GM23338 (cell line): ENCODE measurements around the gene AP1G2. TPM values are rescaled to one million over a fixed set of nuclear protein-coding genes. Genes with fewer than 3 reads are reported as not detected.

Experiments
- ATAC-seq: fragments of 200-7000 bp; cut with Tn5 transposase; 3 replicates; pipeline ENCODE4 v1.9.1; 2020
- DNase-seq: peaks from one replicate; pipeline ENCODE4 v3.0.0-alpha.2; 2015; ENCODE audit warnings: low spot score
- H2AFZ ChIP-seq: fragments of 200-600 bp; sonication (generic); 2 replicates; pipeline ENCODE4 v1.8.0; 2016; ENCODE audit warnings: antibody characterized with exemption, mild to moderate bottlenecking, moderate library complexity
- H3F3A ChIP-seq: fragments of 200-600 bp; sonication (generic); replicated peaks from 2 replicates; pipeline ENCODE4 v1.8.0; 2017; ENCODE audit warnings: antibody characterized with exemption, mixed run types, low read depth
- H3K27ac ChIP-seq: fragments of 200-600 bp; sonication (generic); 2 replicates; pipeline ENCODE4 v1.6.1; 2016; ENCODE audit warnings: low read depth
- H3K27me3 ChIP-seq: fragments of 200-600 bp; sonication (generic); 2 replicates; pipeline ENCODE4 v1.8.0; 2016; ENCODE audit warnings: mild to moderate bottlenecking, mixed run types, moderate library complexity; ENCODE audit not compliant: insufficient read depth
- H3K36me3 ChIP-seq: fragments of 200-600 bp; sonication (generic); 2 replicates; pipeline ENCODE4 v1.8.0; 2016; ENCODE audit warnings: mild to moderate bottlenecking; ENCODE audit not compliant: insufficient read depth
- H3K4me1 ChIP-seq: fragments of 200-600 bp; sonication (generic); 2 replicates; pipeline ENCODE4 v1.8.0; 2016; ENCODE audit warnings: mild to moderate bottlenecking, moderate library complexity; ENCODE audit not compliant: insufficient read depth
- H3K4me2 ChIP-seq: fragments of 200-600 bp; sonication (generic); 2 replicates; pipeline ENCODE4 v1.7.1; 2017; ENCODE audit warnings: mixed run types
- H3K4me3 ChIP-seq: fragments of 200-600 bp; sonication (generic); 2 replicates; pipeline ENCODE4 v1.6.1; 2016; ENCODE audit warnings: mixed run types
- H3K79me2 ChIP-seq: fragments of 200-600 bp; sonication (generic); replicated peaks from 2 replicates; pipeline ENCODE4 v1.8.0; 2017; ENCODE audit warnings: mild to moderate bottlenecking; ENCODE audit not compliant: insufficient read depth
- H3K9me2 ChIP-seq: fragments of 200-600 bp; sonication (generic); 2 replicates; pipeline ENCODE4 v1.8.0; 2017; ENCODE audit not compliant: insufficient read depth
- H4K20me1 ChIP-seq: fragments of 200-600 bp; sonication (generic); replicated peaks from 2 replicates; pipeline ENCODE4 v1.8.0; 2017; ENCODE audit warnings: mild to moderate bottlenecking; ENCODE audit not compliant: insufficient read depth
- H3K27ac Mint-ChIP-seq: 2 replicates; pipeline ENCODE4 v1.8.0; 2020; ENCODE audit warnings: inconsistent platforms, mild to moderate bottlenecking, moderate library complexity, mixed read lengths
- H3K27me3 Mint-ChIP-seq: 3 replicates; pipeline ENCODE4 v1.8.0; 2022; ENCODE audit warnings: low read depth, mild to moderate bottlenecking, moderate library complexity, mixed read lengths, inconsistent platforms; ENCODE audit not compliant: insufficient read depth, poor library complexity
- H3K36me3 Mint-ChIP-seq: 3 replicates; pipeline ENCODE4 v1.8.0; 2021; ENCODE audit warnings: low read depth, mild to moderate bottlenecking, inconsistent platforms, moderate library complexity, mixed read lengths
- H3K4me1 Mint-ChIP-seq: 3 replicates; pipeline ENCODE4 v1.8.0; 2020; ENCODE audit warnings: mild to moderate bottlenecking, inconsistent platforms, mixed read lengths
- H3K4me3 Mint-ChIP-seq: 3 replicates; pipeline ENCODE4 v1.8.0; 2021; ENCODE audit warnings: moderate library complexity, mild to moderate bottlenecking, inconsistent platforms, mixed read lengths
- H3K9me3 Mint-ChIP-seq: 3 replicates; pipeline ENCODE4 v1.8.0; 2020; ENCODE audit warnings: moderate library complexity, mild to moderate bottlenecking, inconsistent platforms, mixed read lengths
- CREB1 ChIP-seq: fragments of 250-450 bp; sonication (Bioruptor Pico); IDR thresholded peaks from 2 replicates; pipeline ENCODE4 v1.5.0; 2020; ENCODE audit warnings: low read depth, mild to moderate bottlenecking, moderate library complexity
- ETS1 ChIP-seq: IDR thresholded peaks from 2 replicates; pipeline ENCODE4 v1.6.1; 2016; ENCODE audit warnings: antibody characterized with exemption
- EZH2phosphoT487 ChIP-seq: fragments of 200-600 bp; sonication (generic); IDR thresholded peaks from one replicate; pipeline ENCODE4 v1.8.1; 2018; ENCODE audit warnings: antibody characterized with exemption; ENCODE audit not compliant: unreplicated experiment
- NANOG ChIP-seq: IDR thresholded peaks from 2 replicates; pipeline ENCODE4 v1.6.1; 2016; ENCODE audit warnings: antibody characterized with exemption, borderline replicate concordance
- POLR2AphosphoS5 ChIP-seq: IDR thresholded peaks from 2 replicates; pipeline ENCODE4 v1.6.1; 2016; ENCODE audit warnings: antibody characterized with exemption, low read depth
- STAT1 ChIP-seq: IDR thresholded peaks from one replicate; pipeline ENCODE4 v1.6.1; 2016; ENCODE audit warnings: antibody characterized with exemption; ENCODE audit not compliant: unreplicated experiment
- ZNF114 ChIP-seq: fragments of 250-450 bp; sonication (Bioruptor Pico); IDR thresholded peaks from 2 replicates; pipeline ENCODE4 v1.5.0; 2020; ENCODE audit warnings: mild to moderate bottlenecking, moderate library complexity
- ZNF331 ChIP-seq: fragments of 250-450 bp; sonication (Bioruptor Pico); IDR thresholded peaks from 2 replicates; pipeline ENCODE4 v1.5.0; 2020; ENCODE audit warnings: low read depth, mild to moderate bottlenecking, moderate library complexity
- polyA plus RNA-seq: library from polyadenylated mRNA; unstranded; fragments of >200 nt; fragmentation: Nextera tagmentation; extraction: Ambion mirVana; gene quantifications from 2 replicates; pipeline ENCODE4 v1.2.1, GENCODE V29; 2016
- total RNA-seq: library from RNA; depleted of rRNA; stranded (reverse); fragments of >200 nt; shearing (Covaris generic); gene quantifications from 2 replicates; pipeline ENCODE4 v1.2.3, GENCODE V29; 2014
- TF ChIP-seq, protein P1 (sequence below), 2 experiments: fragments of 200-600 bp in 1 of 2; sonication (generic) in 1 of 2; conservative IDR thresholded peaks; 2 replicates each; pipeline versions ENCODE4 v1.5.1 to v1.6.1; 2016 to 2017; ENCODE audit warnings: antibody characterized with exemption in 2 of 2, low read depth in 2 of 2, mild to moderate bottlenecking in 2 of 2, moderate library complexity in 1 of 2
- TF ChIP-seq, protein P2 (sequence below): fragments of 250-450 bp; sonication (Bioruptor Pico); IDR thresholded peaks from 2 replicates; pipeline ENCODE4 v1.5.0; 2020; ENCODE audit warnings: mild to moderate bottlenecking, moderate library complexity

AP1G2 gene
- total and polyA plus RNA-seq, 2 experiments from 2014 or later = 55.3 to 63.5 TPM

DNA sequence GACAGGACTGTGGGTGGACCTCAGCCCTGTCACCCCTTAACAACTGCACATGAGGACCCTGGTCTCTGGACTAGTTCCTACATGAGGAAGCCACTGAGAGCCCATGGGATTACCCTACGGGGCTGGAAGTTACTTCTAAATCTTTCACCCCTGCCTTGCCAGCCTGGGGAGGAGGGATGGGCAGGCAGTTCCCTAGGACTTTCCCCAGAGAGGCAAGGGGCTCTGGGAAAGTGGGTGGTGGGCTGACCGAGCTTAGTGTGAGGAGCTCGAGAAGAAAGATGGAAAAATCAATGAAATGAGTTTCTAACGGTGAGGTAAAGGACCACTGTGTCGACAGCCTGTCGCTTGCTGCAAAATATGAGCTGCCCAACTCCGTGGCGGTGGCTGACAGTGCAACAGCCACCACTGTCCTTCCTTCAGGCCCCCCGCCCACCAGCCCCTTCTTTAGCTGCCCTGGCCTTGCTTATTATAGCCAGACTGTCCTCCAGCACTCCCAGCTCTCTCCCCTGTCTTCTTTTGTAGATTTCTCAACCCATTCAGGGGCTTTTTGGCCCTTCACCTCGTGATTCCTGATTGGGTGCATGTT, 21.0 kb downstream of the AP1G2 start (continued):
- TF ChIP-seq, protein P1, sequence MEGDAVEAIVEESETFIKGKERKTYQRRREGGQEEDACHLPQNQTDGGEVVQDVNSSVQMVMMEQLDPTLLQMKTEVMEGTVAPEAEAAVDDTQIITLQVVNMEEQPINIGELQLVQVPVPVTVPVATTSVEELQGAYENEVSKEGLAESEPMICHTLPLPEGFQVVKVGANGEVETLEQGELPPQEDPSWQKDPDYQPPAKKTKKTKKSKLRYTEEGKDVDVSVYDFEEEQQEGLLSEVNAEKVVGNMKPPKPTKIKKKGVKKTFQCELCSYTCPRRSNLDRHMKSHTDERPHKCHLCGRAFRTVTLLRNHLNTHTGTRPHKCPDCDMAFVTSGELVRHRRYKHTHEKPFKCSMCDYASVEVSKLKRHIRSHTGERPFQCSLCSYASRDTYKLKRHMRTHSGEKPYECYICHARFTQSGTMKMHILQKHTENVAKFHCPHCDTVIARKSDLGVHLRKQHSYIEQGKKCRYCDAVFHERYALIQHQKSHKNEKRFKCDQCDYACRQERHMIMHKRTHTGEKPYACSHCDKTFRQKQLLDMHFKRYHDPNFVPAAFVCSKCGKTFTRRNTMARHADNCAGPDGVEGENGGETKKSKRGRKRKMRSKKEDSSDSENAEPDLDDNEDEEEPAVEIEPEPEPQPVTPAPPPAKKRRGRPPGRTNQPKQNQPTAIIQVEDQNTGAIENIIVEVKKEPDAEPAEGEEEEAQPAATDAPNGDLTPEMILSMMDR (conservative IDR thresholded peaks at IDR 0.05; ENCODE audit: low read depth in 2 of 2) = no peak
- TF ChIP-seq ZNF114 (CRISPR knock-in tag) (no peak), STAT1 (no peak), POLR2AphosphoS5 (no peak)

- H3K36me3 ChIP-seq = no peaks in the 10 kb centered on the region
- H3K4me3 ChIP-seq = peak overlapping the region; percentile 47
- H3K27ac ChIP-seq = peak overlapping the region; percentile 99
- H3K79me2 ChIP-seq = peaks cover 74% of the 10 kb centered on the region
- no peaks in the 10 kb centered on the region for H3K27me3 ChIP-seq
- no peaks in the 10 kb centered on the region for H3K9me2 ChIP-seq
- no peak for ATAC-seq
- peak overlapping the region; percentile 96 for H3K27ac Mint-ChIP-seq
- H3K27me3 Mint-ChIP-seq = peaks cover 9% of the 10 kb centered on the region
- peaks cover 77% of the 10 kb centered on the region for H3K4me1 ChIP-seq
- peaks cover 38% of the 10 kb centered on the region for H3K36me3 Mint-ChIP-seq
- TF ChIP-seq ZNF114 (CRISPR knock-in tag) = no peak
- TF ChIP-seq ETS1 = no peak
- TF ChIP-seq ZNF331 = no peak
- TF ChIP-seq STAT1 = no peak
- TF ChIP-seq CREB1 (CRISPR knock-in tag) = no peak
- no peak for TF ChIP-seq EZH2phosphoT487
- no peak for TF ChIP-seq NANOG
- TF ChIP-seq, protein P2, sequence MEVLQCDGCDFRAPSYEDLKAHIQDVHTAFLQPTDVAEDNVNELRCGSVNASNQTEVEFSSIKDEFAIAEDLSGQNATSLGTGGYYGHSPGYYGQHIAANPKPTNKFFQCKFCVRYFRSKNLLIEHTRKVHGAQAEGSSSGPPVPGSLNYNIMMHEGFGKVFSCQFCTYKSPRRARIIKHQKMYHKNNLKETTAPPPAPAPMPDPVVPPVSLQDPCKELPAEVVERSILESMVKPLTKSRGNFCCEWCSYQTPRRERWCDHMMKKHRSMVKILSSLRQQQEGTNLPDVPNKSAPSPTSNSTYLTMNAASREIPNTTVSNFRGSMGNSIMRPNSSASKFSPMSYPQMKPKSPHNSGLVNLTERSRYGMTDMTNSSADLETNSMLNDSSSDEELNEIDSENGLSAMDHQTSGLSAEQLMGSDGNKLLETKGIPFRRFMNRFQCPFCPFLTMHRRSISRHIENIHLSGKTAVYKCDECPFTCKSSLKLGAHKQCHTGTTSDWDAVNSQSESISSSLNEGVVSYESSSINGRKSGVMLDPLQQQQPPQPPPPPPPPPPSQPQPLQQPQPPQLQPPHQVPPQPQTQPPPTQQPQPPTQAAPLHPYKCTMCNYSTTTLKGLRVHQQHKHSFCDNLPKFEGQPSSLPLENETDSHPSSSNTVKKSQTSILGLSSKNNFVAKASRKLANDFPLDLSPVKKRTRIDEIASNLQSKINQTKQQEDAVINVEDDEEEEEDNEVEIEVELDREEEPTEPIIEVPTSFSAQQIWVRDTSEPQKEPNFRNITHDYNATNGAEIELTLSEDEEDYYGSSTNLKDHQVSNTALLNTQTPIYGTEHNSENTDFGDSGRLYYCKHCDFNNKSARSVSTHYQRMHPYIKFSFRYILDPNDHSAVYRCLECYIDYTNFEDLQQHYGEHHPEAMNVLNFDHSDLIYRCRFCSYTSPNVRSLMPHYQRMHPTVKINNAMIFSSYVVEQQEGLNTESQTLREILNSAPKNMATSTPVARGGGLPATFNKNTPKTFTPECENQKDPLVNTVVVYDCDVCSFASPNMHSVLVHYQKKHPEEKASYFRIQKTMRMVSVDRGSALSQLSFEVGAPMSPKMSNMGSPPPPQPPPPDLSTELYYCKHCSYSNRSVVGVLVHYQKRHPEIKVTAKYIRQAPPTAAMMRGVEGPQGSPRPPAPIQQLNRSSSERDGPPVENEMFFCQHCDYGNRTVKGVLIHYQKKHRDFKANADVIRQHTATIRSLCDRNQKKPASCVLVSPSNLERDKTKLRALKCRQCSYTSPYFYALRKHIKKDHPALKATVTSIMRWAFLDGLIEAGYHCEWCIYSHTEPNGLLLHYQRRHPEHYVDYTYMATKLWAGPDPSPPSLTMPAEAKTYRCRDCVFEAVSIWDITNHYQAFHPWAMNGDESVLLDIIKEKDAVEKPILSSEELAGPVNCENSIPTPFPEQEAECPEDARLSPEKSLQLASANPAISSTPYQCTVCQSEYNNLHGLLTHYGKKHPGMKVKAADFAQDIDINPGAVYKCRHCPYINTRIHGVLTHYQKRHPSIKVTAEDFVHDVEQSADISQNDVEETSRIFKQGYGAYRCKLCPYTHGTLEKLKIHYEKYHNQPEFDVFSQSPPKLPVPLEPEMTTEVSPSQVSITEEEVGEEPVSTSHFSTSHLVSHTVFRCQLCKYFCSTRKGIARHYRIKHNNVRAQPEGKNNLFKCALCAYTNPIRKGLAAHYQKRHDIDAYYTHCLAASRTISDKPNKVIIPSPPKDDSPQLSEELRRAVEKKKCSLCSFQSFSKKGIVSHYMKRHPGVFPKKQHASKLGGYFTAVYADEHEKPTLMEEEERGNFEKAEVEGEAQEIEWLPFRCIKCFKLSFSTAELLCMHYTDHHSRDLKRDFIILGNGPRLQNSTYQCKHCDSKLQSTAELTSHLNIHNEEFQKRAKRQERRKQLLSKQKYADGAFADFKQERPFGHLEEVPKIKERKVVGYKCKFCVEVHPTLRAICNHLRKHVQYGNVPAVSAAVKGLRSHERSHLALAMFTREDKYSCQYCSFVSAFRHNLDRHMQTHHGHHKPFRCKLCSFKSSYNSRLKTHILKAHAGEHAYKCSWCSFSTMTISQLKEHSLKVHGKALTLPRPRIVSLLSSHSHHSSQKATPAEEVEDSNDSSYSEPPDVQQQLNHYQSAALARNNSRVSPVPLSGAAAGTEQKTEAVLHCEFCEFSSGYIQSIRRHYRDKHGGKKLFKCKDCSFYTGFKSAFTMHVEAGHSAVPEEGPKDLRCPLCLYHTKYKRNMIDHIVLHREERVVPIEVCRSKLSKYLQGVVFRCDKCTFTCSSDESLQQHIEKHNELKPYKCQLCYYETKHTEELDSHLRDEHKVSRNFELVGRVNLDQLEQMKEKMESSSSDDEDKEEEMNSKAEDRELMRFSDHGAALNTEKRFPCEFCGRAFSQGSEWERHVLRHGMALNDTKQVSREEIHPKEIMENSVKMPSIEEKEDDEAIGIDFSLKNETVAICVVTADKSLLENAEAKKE (CRISPR knock-in tag) = no peak
- TF ChIP-seq, protein P1 (conservative IDR thresholded peaks at IDR 0.05; ENCODE audit: low read depth in 2 of 2) = no peak
- peak overlapping the region; percentile 100 for H3K4me2 ChIP-seq
- peaks cover 19% of the 10 kb centered on the region for H3K4me1 Mint-ChIP-seq
- no peak for DNase-seq
- H3K4me3 Mint-ChIP-seq = peak overlapping the region; percentile 49
- H3K9me3 Mint-ChIP-seq = no peaks in the 10 kb centered on the region; the same call in 2 of the 3 replicates
- 0 out of 2 replicates have a peak, but pooled peaks cover 10% of the 10 kb centered on the region for H3F3A ChIP-seq
- no peak overlapping the region for H2AFZ ChIP-seq
- H4K20me1 ChIP-seq = no peaks in the 10 kb centered on the region
These were observed 21.7 kb downstream of the AP1G2 start for GRCh38 chr14:23545740-23546365.
